ENCODE results near the gene KIF1B. TPM values are rescaled to one million over a fixed set of nuclear protein-coding genes. Genes with fewer than 3 reads are reported as not detected.

The KIF1B gene
- total and polyA plus RNA-seq, 9 of the 15 experiments (the other 6 are each of a cell fraction or from before 2014, with no cell fraction given): 2.8 to 19.8 (median 11.9) TPM

GRCh38 chr1:10398734-10399443, 188.5 kb downstream of the KIF1B start, which contains the start of gene PGD (continued):
- TF ChIP-seq CBFA2T3 (IDR thresholded peaks at IDR 0.05): peak; percentile 41
- peak; percentile 97 for TF ChIP-seq MXI1 (IDR thresholded peaks at IDR 0.05; ENCODE audit: low read depth, low read length)
- TF ChIP-seq OTX1 (CRISPR knock-in tag; IDR thresholded peaks at IDR 0.05): 0 out of 2 replicates have a peak, but pooled peaks have one; percentile 18
- TF ChIP-seq POLR3A (IDR thresholded peaks at IDR 0.05; ENCODE audit: borderline replicate concordance, extremely low read depth, insufficient read depth, insufficient read length): no peak
- peak; percentile 93 to 98 for TF ChIP-seq MAZ (CRISPR knock-in tag; conservative IDR thresholded peaks at IDR 0.05 in 1 of 2, IDR thresholded peaks at IDR 0.05 in 1 of 2)
- peak; percentile 97 for TF ChIP-seq ASH1L (IDR thresholded peaks at IDR 0.05; ENCODE audit: borderline replicate concordance, low read depth, partially characterized antibody)
- 0 out of 2 replicates have a peak, but pooled peaks have one; percentile 45 for TF ChIP-seq ZNF76 (CRISPR knock-in tag; IDR thresholded peaks at IDR 0.05; ENCODE audit: borderline replicate concordance)
- peak; percentile 32 for TF ChIP-seq PCBP2 (IDR thresholded peaks at IDR 0.05; ENCODE audit: low read depth, low read length, poor library complexity, severe bottlenecking)
- peak; percentile 44; the same call in 1 of the 2 replicates for TF ChIP-seq ZBTB2 (IDR thresholded peaks at IDR 0.05)
- TF ChIP-seq KLF13 (tag; IDR thresholded peaks at IDR 0.05; ENCODE audit: borderline replicate concordance, low read depth): peak; percentile 44; the same call in 1 of the 2 replicates
- TF ChIP-seq ZNF431 (CRISPR knock-in tag; IDR thresholded peaks at IDR 0.05): peak; percentile 62; the same call in 1 of the 2 replicates
- no peak for TF ChIP-seq NFXL1 (CRISPR knock-in tag; IDR thresholded peaks at IDR 0.05)
- no peak for TF ChIP-seq CTCFL (IDR thresholded peaks at IDR 0.05; ENCODE audit: borderline replicate concordance, insufficient read depth, low read depth, low read length, poor library complexity, severe bottlenecking)
- peak; percentile 94 to 96 for TF ChIP-seq SIN3A (IDR thresholded peaks at IDR 0.05; ENCODE audit: borderline replicate concordance in 2 of 2, control insufficient read depth in 1 of 2, low read depth in 2 of 2, low read length in 2 of 2)
- TF ChIP-seq FOXJ3 (CRISPR knock-in tag; IDR thresholded peaks at IDR 0.05): no peak
- TF ChIP-seq TSHZ1 (CRISPR knock-in tag; IDR thresholded peaks at IDR 0.05): no peak
- TF ChIP-seq XRCC5 (IDR thresholded peaks at IDR 0.05; ENCODE audit: low read depth, low read length): peak; percentile 97
- TF ChIP-seq PHF21A (IDR thresholded peaks at IDR 0.05; ENCODE audit: borderline replicate concordance, low read depth): peak; percentile 97
- peak; percentile 76 for TF ChIP-seq ZNF263 (CRISPR knock-in tag; IDR thresholded peaks at IDR 0.05; ENCODE audit: borderline replicate concordance)
- no peak for TF ChIP-seq ZNF124 (CRISPR knock-in tag; IDR thresholded peaks at IDR 0.05)
